HEK293 (cell line): ENCODE results near the gene CCDC110.

Source experiments
- TRIM28 ChIP-seq: IDR thresholded peaks from 2 replicates; pipeline ENCODE4 v1.6.1; 2011; ENCODE audit warnings: low read length, control low read depth, borderline replicate concordance
- ZNF248 ChIP-seq: fragments of 450-650 bp; formaldehyde crosslinking; IDR thresholded peaks from 2 replicates; pipeline ENCODE4 v1.5.1; 2017; ENCODE audit warnings: missing biosample characterization, missing genetic modification characterization
- TF ChIP-seq, protein P1 (sequence below): fragments of 450-650 bp; formaldehyde crosslinking; IDR thresholded peaks from 2 replicates; pipeline ENCODE4 v1.5.1; 2016; ENCODE audit warnings: missing biosample characterization, missing genetic modification characterization
- TF ChIP-seq, protein P2 (sequence below): fragments of 450-650 bp; formaldehyde crosslinking; IDR thresholded peaks from 2 replicates; pipeline ENCODE4 v1.5.1; 2016; ENCODE audit warnings: missing biosample characterization, missing genetic modification characterization
- TF ChIP-seq, protein P3 (sequence below): fragments of 450-650 bp; formaldehyde crosslinking; IDR thresholded peaks from 2 replicates; pipeline ENCODE4 v1.5.1; 2016; ENCODE audit warnings: missing biosample characterization, missing genetic modification characterization

DNA sequence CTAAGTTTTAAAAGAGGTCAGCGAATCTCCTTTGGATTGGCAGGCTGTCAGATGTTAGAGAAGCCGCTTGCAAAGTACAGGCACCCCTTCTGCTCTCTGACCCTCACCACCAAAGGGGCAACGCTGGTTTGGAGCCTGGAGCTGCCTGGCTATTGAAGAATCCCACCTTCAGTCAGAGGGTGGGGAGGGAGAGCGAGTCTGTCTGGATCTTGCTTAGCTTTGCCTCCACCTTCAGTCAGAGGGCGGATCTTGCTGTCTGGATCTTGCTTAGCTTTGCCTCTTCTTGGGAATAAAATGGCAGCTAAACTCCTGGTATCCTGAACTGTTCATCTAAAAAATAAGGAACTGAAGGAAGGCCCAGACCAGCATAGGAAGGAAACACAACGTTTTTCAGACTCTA, 7.3 kb downstream of the CCDC110 start:
- TF ChIP-seq TRIM28 (no peak), ZNF248 (no peak)
- TF ChIP-seq, protein P1, sequence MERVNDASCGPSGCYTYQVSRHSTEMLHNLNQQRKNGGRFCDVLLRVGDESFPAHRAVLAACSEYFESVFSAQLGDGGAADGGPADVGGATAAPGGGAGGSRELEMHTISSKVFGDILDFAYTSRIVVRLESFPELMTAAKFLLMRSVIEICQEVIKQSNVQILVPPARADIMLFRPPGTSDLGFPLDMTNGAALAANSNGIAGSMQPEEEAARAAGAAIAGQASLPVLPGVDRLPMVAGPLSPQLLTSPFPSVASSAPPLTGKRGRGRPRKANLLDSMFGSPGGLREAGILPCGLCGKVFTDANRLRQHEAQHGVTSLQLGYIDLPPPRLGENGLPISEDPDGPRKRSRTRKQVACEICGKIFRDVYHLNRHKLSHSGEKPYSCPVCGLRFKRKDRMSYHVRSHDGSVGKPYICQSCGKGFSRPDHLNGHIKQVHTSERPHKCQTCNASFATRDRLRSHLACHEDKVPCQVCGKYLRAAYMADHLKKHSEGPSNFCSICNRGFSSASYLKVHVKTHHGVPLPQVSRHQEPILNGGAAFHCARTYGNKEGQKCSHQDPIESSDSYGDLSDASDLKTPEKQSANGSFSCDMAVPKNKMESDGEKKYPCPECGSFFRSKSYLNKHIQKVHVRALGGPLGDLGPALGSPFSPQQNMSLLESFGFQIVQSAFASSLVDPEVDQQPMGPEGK = no peak
- TF ChIP-seq, protein P2, sequence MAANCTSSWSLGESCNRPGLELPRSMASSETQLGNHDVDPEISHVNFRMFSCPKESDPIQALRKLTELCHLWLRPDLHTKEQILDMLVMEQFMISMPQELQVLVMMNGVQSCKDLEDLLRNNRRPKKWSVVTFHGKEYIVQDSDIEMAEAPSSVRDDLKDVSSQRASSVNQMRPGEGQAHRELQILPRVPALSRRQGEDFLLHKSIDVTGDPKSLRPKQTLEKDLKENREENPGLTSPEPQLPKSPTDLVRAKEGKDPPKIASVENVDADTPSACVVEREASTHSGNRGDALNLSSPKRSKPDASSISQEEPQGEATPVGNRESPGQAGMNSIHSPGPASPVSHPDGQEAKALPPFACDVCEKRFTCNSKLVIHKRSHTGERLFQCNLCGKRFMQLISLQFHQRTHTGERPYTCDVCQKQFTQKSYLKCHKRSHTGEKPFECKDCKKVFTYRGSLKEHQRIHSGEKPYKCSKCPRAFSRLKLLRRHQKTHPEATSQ (tag by site-specific recombination) = no peak
- TF ChIP-seq, protein P3, sequence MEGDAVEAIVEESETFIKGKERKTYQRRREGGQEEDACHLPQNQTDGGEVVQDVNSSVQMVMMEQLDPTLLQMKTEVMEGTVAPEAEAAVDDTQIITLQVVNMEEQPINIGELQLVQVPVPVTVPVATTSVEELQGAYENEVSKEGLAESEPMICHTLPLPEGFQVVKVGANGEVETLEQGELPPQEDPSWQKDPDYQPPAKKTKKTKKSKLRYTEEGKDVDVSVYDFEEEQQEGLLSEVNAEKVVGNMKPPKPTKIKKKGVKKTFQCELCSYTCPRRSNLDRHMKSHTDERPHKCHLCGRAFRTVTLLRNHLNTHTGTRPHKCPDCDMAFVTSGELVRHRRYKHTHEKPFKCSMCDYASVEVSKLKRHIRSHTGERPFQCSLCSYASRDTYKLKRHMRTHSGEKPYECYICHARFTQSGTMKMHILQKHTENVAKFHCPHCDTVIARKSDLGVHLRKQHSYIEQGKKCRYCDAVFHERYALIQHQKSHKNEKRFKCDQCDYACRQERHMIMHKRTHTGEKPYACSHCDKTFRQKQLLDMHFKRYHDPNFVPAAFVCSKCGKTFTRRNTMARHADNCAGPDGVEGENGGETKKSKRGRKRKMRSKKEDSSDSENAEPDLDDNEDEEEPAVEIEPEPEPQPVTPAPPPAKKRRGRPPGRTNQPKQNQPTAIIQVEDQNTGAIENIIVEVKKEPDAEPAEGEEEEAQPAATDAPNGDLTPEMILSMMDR = no peak
